ENCODE results near the gene ASCL5. TPM values are rescaled to one million over a fixed set of nuclear protein-coding genes. Genes with fewer than 3 reads are reported as not detected.
A peak's percentile ranks its signal among the peaks of the same experiment; 100 is the strongest.

ASCL5 gene
- total and polyA plus RNA-seq, 2 of the 13 experiments (the other 11 are each of a cell fraction or from before 2014, with no cell fraction given): not detected

GRCh38 chr1:201126832-201127754, at the start of gene ASCL5 (continued):
- TF ChIP-seq ZBTB3 (CRISPR knock-in tag; IDR thresholded peaks at IDR 0.05; ENCODE audit: borderline replicate concordance, low read depth) (no peak), TBX2 (CRISPR knock-in tag; IDR thresholded peaks at IDR 0.05; ENCODE audit: borderline replicate concordance) (peak; percentile 20; the same call in 1 of the 2 replicates), PBX2 (CRISPR knock-in tag; IDR thresholded peaks at IDR 0.05) (no peak), ZNF792 (CRISPR knock-in tag; IDR thresholded peaks at IDR 0.05) (peak; percentile 22; the same call in 1 of the 2 replicates), NPAS2 (CRISPR knock-in tag; IDR thresholded peaks at IDR 0.05; ENCODE audit: borderline replicate concordance) (no peak), ZNF101 (CRISPR knock-in tag; IDR thresholded peaks at IDR 0.05; ENCODE audit: borderline replicate concordance, low read depth) (no peak), GABPB1 (CRISPR knock-in tag; IDR thresholded peaks at IDR 0.05) (peak; percentile 19; the same call in 1 of the 2 replicates), GPBP1L1 (CRISPR knock-in tag; IDR thresholded peaks at IDR 0.05) (no peak), ZNF460 (CRISPR knock-in tag; IDR thresholded peaks at IDR 0.05; ENCODE audit: borderline replicate concordance) (no peak), KDM5B (CRISPR knock-in tag; IDR thresholded peaks at IDR 0.05; ENCODE audit: borderline replicate concordance) (no peak), ZNF75D (CRISPR knock-in tag; IDR thresholded peaks at IDR 0.05; ENCODE audit: borderline replicate concordance) (no peak), ZNF331 (CRISPR knock-in tag; IDR thresholded peaks at IDR 0.05) (peak; percentile 93), ZNF629 (CRISPR knock-in tag; conservative IDR thresholded peaks at IDR 0.05) (no peak), CSRNP2 (CRISPR knock-in tag; conservative IDR thresholded peaks at IDR 0.05; ENCODE audit: low read depth) (no peak), ZFYVE20 (CRISPR knock-in tag; IDR thresholded peaks at IDR 0.05; ENCODE audit: borderline replicate concordance, low read depth) (no peak), SMARCC2 (IDR thresholded peaks at IDR 0.05) (no peak), PCBP1 (IDR thresholded peaks at IDR 0.05; ENCODE audit: borderline replicate concordance, low read depth, low read length) (no peak), FOSL1 (CRISPR knock-in tag; IDR thresholded peaks at IDR 0.05; ENCODE audit: borderline replicate concordance) (peak; percentile 63; the same call in 1 of the 2 replicates), ARID3A (IDR thresholded peaks at IDR 0.05; ENCODE audit: low read depth, low read length) (no peak), ZNF589 (CRISPR knock-in tag; conservative IDR thresholded peaks at IDR 0.05) (no peak), ZNF557 (CRISPR knock-in tag; IDR thresholded peaks at IDR 0.05) (no peak), ZNF317 (CRISPR knock-in tag; IDR thresholded peaks at IDR 0.05) (no peak)
